Breast epithelium (tissue), 4 donors: ENCODE data around the gene RRP1. TPM values are rescaled to one million over a fixed set of nuclear protein-coding genes. Genes with fewer than 3 reads are reported as not detected.

Source experiments
- DNase-seq, 2 donors: peaks; one replicate each; pipeline ENCODE4 v3.0.0-alpha.2; 2019; ENCODE audit warnings: low spot score in 2 of 2
- H3K27ac ChIP-seq, 2 donors: fragments of 200-600 bp; sonication (generic) in 1 of 2; one replicate each; pipeline ENCODE4 v1.5.1; 2016 to 2019; ENCODE audit warnings: mild to moderate bottlenecking in 1 of 2
- H3K27me3 ChIP-seq, 2 donors: fragments of 200-600 bp; sonication (generic) in 1 of 2; one replicate each; pipeline versions ENCODE4 v1.5.1 to v1.6.0; 2017 to 2019; ENCODE audit warnings: control low read depth in 1 of 2, mild to moderate bottlenecking in 1 of 2
- H3K36me3 ChIP-seq: fragments of 200-600 bp; one replicate; pipeline ENCODE4 v1.5.1; 2019
- H3K4me1 ChIP-seq, 2 donors: fragments of 200-600 bp; sonication (generic); one replicate each; pipeline ENCODE4 v1.5.1; 2016 to 2019; ENCODE audit warnings: control low read depth in 1 of 2
- H3K4me3 ChIP-seq, 3 donors: fragments of 200-600 bp; sonication (generic); 1 replicate in 2 of 3; 2 replicates in 1 of 3; pipeline ENCODE4 v1.5.1; 2016 to 2019; ENCODE audit warnings: mild to moderate bottlenecking in 3 of 3, moderate library complexity in 2 of 3
- H3K9me3 ChIP-seq, 2 donors: fragments of 200-600 bp; sonication (generic) in 1 of 2; one replicate each; pipeline ENCODE4 v1.5.1; 2016 to 2019; ENCODE audit warnings: control low read depth in 1 of 2
- CTCF ChIP-seq, 3 donors: fragments of 450-650 bp; IDR thresholded peaks; one replicate each; pipeline ENCODE4 v1.5.1; 2016 to 2017; ENCODE audit warnings: antibody characterized with exemption in 3 of 3, mild to moderate bottlenecking in 3 of 3, moderate library complexity in 3 of 3
- POLR2A ChIP-seq: fragments of 450-650 bp; IDR thresholded peaks from one replicate; pipeline ENCODE4 v1.6.1; 2016; ENCODE audit warnings: antibody characterized with exemption, mild to moderate bottlenecking, moderate library complexity
- POLR2AphosphoS5 ChIP-seq, 3 donors: sonication (generic); formaldehyde crosslinking; IDR thresholded peaks; one replicate each; pipeline ENCODE4 v1.6.1; 2017; ENCODE audit warnings: antibody characterized with exemption in 3 of 3
- intact Hi-C: fragments of 100-400 bp; cut with DNase I; formaldehyde crosslinking; loops from one replicate; pipeline ENCODE4 v1.15.1; 2023; ENCODE audit warnings: low total_unique reads
- total RNA-seq, 3 donors: library from RNA; depleted of rRNA; stranded (reverse); fragments of >200 nt; gene quantifications; one replicate each; pipeline ENCODE4 v1.1.0, GENCODE V29; 2016

RRP1 gene
- total RNA-seq, 3 donors from 2014 or later = 15.4 to 22.9 (median 16.5) TPM

GRCh38 chr21:43754948-43755781 lies 34.2 kb upstream of the RRP1 start:
- no peak for DNase-seq
- Histone ChIP-seq H3K9me3 (no peaks in the 10 kb centered on the region), H3K36me3 (no peaks in the 10 kb centered on the region)

GRCh38 chr21:43755820-43756594 lies 33.4 kb upstream of the RRP1 start:
- intact Hi-C loops = no loop called here
- Histone ChIP-seq H3K4me1 (peaks cover 0 to 12% of the 10 kb centered on the region in 2 donors), H3K27ac (peak overlapping the region in 1 of 2 donors; percentile 82), H3K4me3 (no peak overlapping the region), H3K9me3 (no peaks in the 10 kb centered on the region), H3K27me3 (no peaks in the 10 kb centered on the region), H3K36me3 (no peaks in the 10 kb centered on the region)
- DNase-seq = no peak
- no peak for TF ChIP-seq POLR2AphosphoS5 (IDR thresholded peaks at IDR 0.05)
- no peak for TF ChIP-seq CTCF (IDR thresholded peaks at IDR 0.05)
- TF ChIP-seq POLR2A = no peak

More at GRCh38 chr21:43754948-43755781, 34.2 kb upstream of the RRP1 start:
- no peak overlapping the region for H3K27ac ChIP-seq
- intact Hi-C loops = no loop called here
- no peak for TF ChIP-seq POLR2A
- no peak for TF ChIP-seq CTCF (IDR thresholded peaks at IDR 0.05)
- no peak for TF ChIP-seq POLR2AphosphoS5 (IDR thresholded peaks at IDR 0.05)
- no peak overlapping the region for H3K4me3 ChIP-seq
- H3K4me1 ChIP-seq = peaks cover 0 to 12% of the 10 kb centered on the region in 2 donors
- H3K27me3 ChIP-seq = no peaks in the 10 kb centered on the region

- Histone ChIP-seq H3K9me3 (no peaks in the 10 kb centered on the region), H3K36me3 (no peaks in the 10 kb centered on the region), H3K27ac (peak overlapping the region; percentile 82), H3K27me3 (no peaks in the 10 kb centered on the region), H3K4me3 (peak overlapping the region in 2 of 3 donors; percentile 29 to 39), H3K4me1 (peaks cover 0 to 12% of the 10 kb centered on the region in 2 donors)
- no peak for DNase-seq
- no peak for TF ChIP-seq POLR2AphosphoS5 (IDR thresholded peaks at IDR 0.05)
- no peak for TF ChIP-seq POLR2A
- no peak for TF ChIP-seq CTCF (IDR thresholded peaks at IDR 0.05)
- intact Hi-C loops = no loop called here
These were observed 31.8 kb upstream of the RRP1 start for GRCh38 chr21:43757601-43758000.

GRCh38 chr21:43758111-43758641 lies 31.2 kb upstream of the RRP1 start:
- H3K9me3 ChIP-seq = no peaks in the 10 kb centered on the region
- peak overlapping the region; percentile 73 to 82 for H3K27ac ChIP-seq
- H3K27me3 ChIP-seq = no peaks in the 10 kb centered on the region
- intact Hi-C loops = no loop called here
- DNase-seq = peak in 1 of 2 donors; percentile 54
- peaks cover 0 to 12% of the 10 kb centered on the region in 2 donors for H3K4me1 ChIP-seq
- H3K36me3 ChIP-seq = no peaks in the 10 kb centered on the region
- H3K4me3 ChIP-seq = peak overlapping the region in 2 of 3 donors; percentile 29 to 42
- TF ChIP-seq POLR2AphosphoS5 (IDR thresholded peaks at IDR 0.05) (peak in 2 of 3 donors; percentile 6 to 18), POLR2A (no peak)

GRCh38 chr21:43758811-43759210 lies 30.6 kb upstream of the RRP1 start:
- TF ChIP-seq POLR2A (no peak), CTCF (IDR thresholded peaks at IDR 0.05) (no peak), POLR2AphosphoS5 (IDR thresholded peaks at IDR 0.05) (no peak)
- intact Hi-C loops = loop anchor here (1.0 kb wide), 1 partner anchor 16 kb away; no protein-coding TSS in a partner anchor
- peak overlapping the region; percentile 73 to 82 for H3K27ac ChIP-seq
- no peaks in the 10 kb centered on the region for H3K27me3 ChIP-seq
- H3K9me3 ChIP-seq = no peaks in the 10 kb centered on the region
- no peak for DNase-seq
- peak overlapping the region in 1 of 3 donors; percentile 42 for H3K4me3 ChIP-seq
- H3K36me3 ChIP-seq = no peaks in the 10 kb centered on the region
- H3K4me1 ChIP-seq = peaks cover 0 to 12% of the 10 kb centered on the region in 2 donors
